GM23338 (cell line): ENCODE measurements around the gene CDC45. TPM values are rescaled to one million over a fixed set of nuclear protein-coding genes. Genes with fewer than 3 reads are reported as not detected.

Experiments
- ATAC-seq: fragments of 200-7000 bp; cut with Tn5 transposase; 3 replicates; pipeline ENCODE4 v1.9.1; 2020
- DNase-seq: peaks from one replicate; pipeline ENCODE4 v3.0.0-alpha.2; 2015; ENCODE audit warnings: low spot score
- H2AFZ ChIP-seq: fragments of 200-600 bp; sonication (generic); 2 replicates; pipeline ENCODE4 v1.8.0; 2016; ENCODE audit warnings: antibody characterized with exemption, mild to moderate bottlenecking, moderate library complexity
- H3F3A ChIP-seq: fragments of 200-600 bp; sonication (generic); replicated peaks from 2 replicates; pipeline ENCODE4 v1.8.0; 2017; ENCODE audit warnings: antibody characterized with exemption, mixed run types, low read depth
- H3K27ac ChIP-seq: fragments of 200-600 bp; sonication (generic); 2 replicates; pipeline ENCODE4 v1.6.1; 2016; ENCODE audit warnings: low read depth
- H3K27me3 ChIP-seq: fragments of 200-600 bp; sonication (generic); 2 replicates; pipeline ENCODE4 v1.8.0; 2016; ENCODE audit warnings: mild to moderate bottlenecking, mixed run types, moderate library complexity; ENCODE audit not compliant: insufficient read depth
- H3K36me3 ChIP-seq: fragments of 200-600 bp; sonication (generic); 2 replicates; pipeline ENCODE4 v1.8.0; 2016; ENCODE audit warnings: mild to moderate bottlenecking; ENCODE audit not compliant: insufficient read depth
- H3K4me1 ChIP-seq: fragments of 200-600 bp; sonication (generic); 2 replicates; pipeline ENCODE4 v1.8.0; 2016; ENCODE audit warnings: mild to moderate bottlenecking, moderate library complexity; ENCODE audit not compliant: insufficient read depth
- H3K4me2 ChIP-seq: fragments of 200-600 bp; sonication (generic); 2 replicates; pipeline ENCODE4 v1.7.1; 2017; ENCODE audit warnings: mixed run types
- H3K4me3 ChIP-seq: fragments of 200-600 bp; sonication (generic); 2 replicates; pipeline ENCODE4 v1.6.1; 2016; ENCODE audit warnings: mixed run types
- H3K79me2 ChIP-seq: fragments of 200-600 bp; sonication (generic); replicated peaks from 2 replicates; pipeline ENCODE4 v1.8.0; 2017; ENCODE audit warnings: mild to moderate bottlenecking; ENCODE audit not compliant: insufficient read depth
- H3K9me2 ChIP-seq: fragments of 200-600 bp; sonication (generic); 2 replicates; pipeline ENCODE4 v1.8.0; 2017; ENCODE audit not compliant: insufficient read depth
- H4K20me1 ChIP-seq: fragments of 200-600 bp; sonication (generic); replicated peaks from 2 replicates; pipeline ENCODE4 v1.8.0; 2017; ENCODE audit warnings: mild to moderate bottlenecking; ENCODE audit not compliant: insufficient read depth
- H3K27ac Mint-ChIP-seq: 2 replicates; pipeline ENCODE4 v1.8.0; 2020; ENCODE audit warnings: inconsistent platforms, mild to moderate bottlenecking, moderate library complexity, mixed read lengths
- H3K27me3 Mint-ChIP-seq: 3 replicates; pipeline ENCODE4 v1.8.0; 2022; ENCODE audit warnings: low read depth, mild to moderate bottlenecking, moderate library complexity, mixed read lengths, inconsistent platforms; ENCODE audit not compliant: insufficient read depth, poor library complexity
- H3K36me3 Mint-ChIP-seq: 3 replicates; pipeline ENCODE4 v1.8.0; 2021; ENCODE audit warnings: low read depth, mild to moderate bottlenecking, inconsistent platforms, moderate library complexity, mixed read lengths
- H3K4me1 Mint-ChIP-seq: 3 replicates; pipeline ENCODE4 v1.8.0; 2020; ENCODE audit warnings: mild to moderate bottlenecking, inconsistent platforms, mixed read lengths
- H3K4me3 Mint-ChIP-seq: 3 replicates; pipeline ENCODE4 v1.8.0; 2021; ENCODE audit warnings: moderate library complexity, mild to moderate bottlenecking, inconsistent platforms, mixed read lengths
- H3K9me3 Mint-ChIP-seq: 3 replicates; pipeline ENCODE4 v1.8.0; 2020; ENCODE audit warnings: moderate library complexity, mild to moderate bottlenecking, inconsistent platforms, mixed read lengths
- CREB1 ChIP-seq: fragments of 250-450 bp; sonication (Bioruptor Pico); IDR thresholded peaks from 2 replicates; pipeline ENCODE4 v1.5.0; 2020; ENCODE audit warnings: low read depth, mild to moderate bottlenecking, moderate library complexity
- CTCF ChIP-seq, 2 experiments: fragments of 200-600 bp in 1 of 2; sonication (generic) in 1 of 2; conservative IDR thresholded peaks; 2 replicates each; pipeline versions ENCODE4 v1.5.1 to v1.6.1; 2016 to 2017; ENCODE audit warnings: antibody characterized with exemption in 2 of 2, low read depth in 2 of 2, mild to moderate bottlenecking in 2 of 2, moderate library complexity in 1 of 2
- EZH2 ChIP-seq: fragments of 200-600 bp; sonication (generic); IDR thresholded peaks from one replicate; pipeline ENCODE4 v1.8.0; 2017; ENCODE audit warnings: antibody characterized with exemption, mild to moderate bottlenecking, low read depth; ENCODE audit not compliant: unreplicated experiment
- EZH2phosphoT487 ChIP-seq: fragments of 200-600 bp; sonication (generic); IDR thresholded peaks from one replicate; pipeline ENCODE4 v1.8.1; 2018; ENCODE audit warnings: antibody characterized with exemption; ENCODE audit not compliant: unreplicated experiment
- JUNB ChIP-seq: IDR thresholded peaks from one replicate; pipeline ENCODE4 v1.6.1; 2016; ENCODE audit warnings: antibody characterized with exemption; ENCODE audit not compliant: unreplicated experiment
- NANOG ChIP-seq: IDR thresholded peaks from 2 replicates; pipeline ENCODE4 v1.6.1; 2016; ENCODE audit warnings: antibody characterized with exemption, borderline replicate concordance
- POLR2AphosphoS5 ChIP-seq: IDR thresholded peaks from 2 replicates; pipeline ENCODE4 v1.6.1; 2016; ENCODE audit warnings: antibody characterized with exemption, low read depth
- STAT1 ChIP-seq: IDR thresholded peaks from one replicate; pipeline ENCODE4 v1.6.1; 2016; ENCODE audit warnings: antibody characterized with exemption; ENCODE audit not compliant: unreplicated experiment
- ZNF114 ChIP-seq: fragments of 250-450 bp; sonication (Bioruptor Pico); IDR thresholded peaks from 2 replicates; pipeline ENCODE4 v1.5.0; 2020; ENCODE audit warnings: mild to moderate bottlenecking, moderate library complexity
- ZNF331 ChIP-seq: fragments of 250-450 bp; sonication (Bioruptor Pico); IDR thresholded peaks from 2 replicates; pipeline ENCODE4 v1.5.0; 2020; ENCODE audit warnings: low read depth, mild to moderate bottlenecking, moderate library complexity
- polyA plus RNA-seq: library from polyadenylated mRNA; unstranded; fragments of >200 nt; fragmentation: Nextera tagmentation; extraction: Ambion mirVana; gene quantifications from 2 replicates; pipeline ENCODE4 v1.2.1, GENCODE V29; 2016
- total RNA-seq: library from RNA; depleted of rRNA; stranded (reverse); fragments of >200 nt; shearing (Covaris generic); gene quantifications from 2 replicates; pipeline ENCODE4 v1.2.3, GENCODE V29; 2014
- TF ChIP-seq, protein P1 (sequence below): IDR thresholded peaks from 2 replicates; pipeline ENCODE4 v1.6.1; 2016; ENCODE audit warnings: antibody characterized with exemption
- TF ChIP-seq, protein P2 (sequence below): IDR thresholded peaks from one replicate; pipeline ENCODE4 v1.6.1; 2018; ENCODE audit warnings: antibody characterized with exemption; ENCODE audit not compliant: unreplicated experiment
- TF ChIP-seq, protein P3 (sequence below): fragments of 250-450 bp; sonication (Bioruptor Pico); IDR thresholded peaks from 2 replicates; pipeline ENCODE4 v1.5.0; 2020; ENCODE audit warnings: mild to moderate bottlenecking, moderate library complexity

The CDC45 gene
- total and polyA plus RNA-seq, 2 experiments from 2014 or later, result 29.0 to 30.3 TPM

DNA sequence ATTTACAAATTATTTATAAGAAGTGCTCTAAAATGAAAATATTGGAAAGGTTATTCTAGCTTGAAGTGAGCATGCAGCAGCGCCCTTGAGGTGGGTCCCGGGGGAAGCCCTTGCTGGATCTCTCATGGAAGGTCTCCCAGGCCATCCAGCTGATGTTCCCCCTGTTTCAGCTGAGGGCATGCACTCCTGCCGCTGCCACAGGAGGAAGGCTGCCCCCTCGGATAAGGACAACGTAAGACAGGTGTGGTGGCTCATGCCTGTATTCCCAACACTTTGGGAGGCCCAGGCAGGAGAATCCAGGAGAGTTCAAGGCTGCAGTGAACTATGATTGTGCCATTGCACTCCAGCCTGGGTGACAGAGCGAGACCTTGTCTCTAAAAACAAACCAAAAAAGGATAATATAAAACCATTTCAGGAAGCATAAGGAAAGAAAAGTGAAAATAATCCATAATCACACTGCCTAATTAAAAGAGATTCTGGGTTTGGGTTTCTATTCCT is 15.0 kb downstream of the CDC45 start:
- peaks cover 35% of the 10 kb centered on the region for H3K36me3 Mint-ChIP-seq
- peaks cover 18% of the 10 kb centered on the region; the same call in 1 of the 2 replicates for H3K36me3 ChIP-seq
- H3K9me3 Mint-ChIP-seq, result no peaks in the 10 kb centered on the region
- H3K4me3 ChIP-seq, result no peak overlapping the region
- H3K4me1 ChIP-seq, result no peaks in the 10 kb centered on the region
- H4K20me1 ChIP-seq, result peaks cover 3% of the 10 kb centered on the region; the same call in 1 of the 2 replicates
- no peaks in the 10 kb centered on the region for H3K27me3 ChIP-seq
- TF ChIP-seq CREB1 (CRISPR knock-in tag), result no peak
- TF ChIP-seq, protein P1, sequence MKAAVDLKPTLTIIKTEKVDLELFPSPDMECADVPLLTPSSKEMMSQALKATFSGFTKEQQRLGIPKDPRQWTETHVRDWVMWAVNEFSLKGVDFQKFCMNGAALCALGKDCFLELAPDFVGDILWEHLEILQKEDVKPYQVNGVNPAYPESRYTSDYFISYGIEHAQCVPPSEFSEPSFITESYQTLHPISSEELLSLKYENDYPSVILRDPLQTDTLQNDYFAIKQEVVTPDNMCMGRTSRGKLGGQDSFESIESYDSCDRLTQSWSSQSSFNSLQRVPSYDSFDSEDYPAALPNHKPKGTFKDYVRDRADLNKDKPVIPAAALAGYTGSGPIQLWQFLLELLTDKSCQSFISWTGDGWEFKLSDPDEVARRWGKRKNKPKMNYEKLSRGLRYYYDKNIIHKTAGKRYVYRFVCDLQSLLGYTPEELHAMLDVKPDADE, result no peak
- no peak for TF ChIP-seq JUNB
- no peak for TF ChIP-seq EZH2phosphoT487
- no peak for TF ChIP-seq POLR2AphosphoS5
- no peak for TF ChIP-seq CTCF (conservative IDR thresholded peaks at IDR 0.05; ENCODE audit: low read depth in 2 of 2)
- no peak for TF ChIP-seq STAT1
- TF ChIP-seq EZH2, result no peak
- TF ChIP-seq, protein P2, sequence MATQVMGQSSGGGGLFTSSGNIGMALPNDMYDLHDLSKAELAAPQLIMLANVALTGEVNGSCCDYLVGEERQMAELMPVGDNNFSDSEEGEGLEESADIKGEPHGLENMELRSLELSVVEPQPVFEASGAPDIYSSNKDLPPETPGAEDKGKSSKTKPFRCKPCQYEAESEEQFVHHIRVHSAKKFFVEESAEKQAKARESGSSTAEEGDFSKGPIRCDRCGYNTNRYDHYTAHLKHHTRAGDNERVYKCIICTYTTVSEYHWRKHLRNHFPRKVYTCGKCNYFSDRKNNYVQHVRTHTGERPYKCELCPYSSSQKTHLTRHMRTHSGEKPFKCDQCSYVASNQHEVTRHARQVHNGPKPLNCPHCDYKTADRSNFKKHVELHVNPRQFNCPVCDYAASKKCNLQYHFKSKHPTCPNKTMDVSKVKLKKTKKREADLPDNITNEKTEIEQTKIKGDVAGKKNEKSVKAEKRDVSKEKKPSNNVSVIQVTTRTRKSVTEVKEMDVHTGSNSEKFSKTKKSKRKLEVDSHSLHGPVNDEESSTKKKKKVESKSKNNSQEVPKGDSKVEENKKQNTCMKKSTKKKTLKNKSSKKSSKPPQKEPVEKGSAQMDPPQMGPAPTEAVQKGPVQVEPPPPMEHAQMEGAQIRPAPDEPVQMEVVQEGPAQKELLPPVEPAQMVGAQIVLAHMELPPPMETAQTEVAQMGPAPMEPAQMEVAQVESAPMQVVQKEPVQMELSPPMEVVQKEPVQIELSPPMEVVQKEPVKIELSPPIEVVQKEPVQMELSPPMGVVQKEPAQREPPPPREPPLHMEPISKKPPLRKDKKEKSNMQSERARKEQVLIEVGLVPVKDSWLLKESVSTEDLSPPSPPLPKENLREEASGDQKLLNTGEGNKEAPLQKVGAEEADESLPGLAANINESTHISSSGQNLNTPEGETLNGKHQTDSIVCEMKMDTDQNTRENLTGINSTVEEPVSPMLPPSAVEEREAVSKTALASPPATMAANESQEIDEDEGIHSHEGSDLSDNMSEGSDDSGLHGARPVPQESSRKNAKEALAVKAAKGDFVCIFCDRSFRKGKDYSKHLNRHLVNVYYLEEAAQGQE, result no peak
- TF ChIP-seq NANOG, result no peak
- TF ChIP-seq, protein P3, sequence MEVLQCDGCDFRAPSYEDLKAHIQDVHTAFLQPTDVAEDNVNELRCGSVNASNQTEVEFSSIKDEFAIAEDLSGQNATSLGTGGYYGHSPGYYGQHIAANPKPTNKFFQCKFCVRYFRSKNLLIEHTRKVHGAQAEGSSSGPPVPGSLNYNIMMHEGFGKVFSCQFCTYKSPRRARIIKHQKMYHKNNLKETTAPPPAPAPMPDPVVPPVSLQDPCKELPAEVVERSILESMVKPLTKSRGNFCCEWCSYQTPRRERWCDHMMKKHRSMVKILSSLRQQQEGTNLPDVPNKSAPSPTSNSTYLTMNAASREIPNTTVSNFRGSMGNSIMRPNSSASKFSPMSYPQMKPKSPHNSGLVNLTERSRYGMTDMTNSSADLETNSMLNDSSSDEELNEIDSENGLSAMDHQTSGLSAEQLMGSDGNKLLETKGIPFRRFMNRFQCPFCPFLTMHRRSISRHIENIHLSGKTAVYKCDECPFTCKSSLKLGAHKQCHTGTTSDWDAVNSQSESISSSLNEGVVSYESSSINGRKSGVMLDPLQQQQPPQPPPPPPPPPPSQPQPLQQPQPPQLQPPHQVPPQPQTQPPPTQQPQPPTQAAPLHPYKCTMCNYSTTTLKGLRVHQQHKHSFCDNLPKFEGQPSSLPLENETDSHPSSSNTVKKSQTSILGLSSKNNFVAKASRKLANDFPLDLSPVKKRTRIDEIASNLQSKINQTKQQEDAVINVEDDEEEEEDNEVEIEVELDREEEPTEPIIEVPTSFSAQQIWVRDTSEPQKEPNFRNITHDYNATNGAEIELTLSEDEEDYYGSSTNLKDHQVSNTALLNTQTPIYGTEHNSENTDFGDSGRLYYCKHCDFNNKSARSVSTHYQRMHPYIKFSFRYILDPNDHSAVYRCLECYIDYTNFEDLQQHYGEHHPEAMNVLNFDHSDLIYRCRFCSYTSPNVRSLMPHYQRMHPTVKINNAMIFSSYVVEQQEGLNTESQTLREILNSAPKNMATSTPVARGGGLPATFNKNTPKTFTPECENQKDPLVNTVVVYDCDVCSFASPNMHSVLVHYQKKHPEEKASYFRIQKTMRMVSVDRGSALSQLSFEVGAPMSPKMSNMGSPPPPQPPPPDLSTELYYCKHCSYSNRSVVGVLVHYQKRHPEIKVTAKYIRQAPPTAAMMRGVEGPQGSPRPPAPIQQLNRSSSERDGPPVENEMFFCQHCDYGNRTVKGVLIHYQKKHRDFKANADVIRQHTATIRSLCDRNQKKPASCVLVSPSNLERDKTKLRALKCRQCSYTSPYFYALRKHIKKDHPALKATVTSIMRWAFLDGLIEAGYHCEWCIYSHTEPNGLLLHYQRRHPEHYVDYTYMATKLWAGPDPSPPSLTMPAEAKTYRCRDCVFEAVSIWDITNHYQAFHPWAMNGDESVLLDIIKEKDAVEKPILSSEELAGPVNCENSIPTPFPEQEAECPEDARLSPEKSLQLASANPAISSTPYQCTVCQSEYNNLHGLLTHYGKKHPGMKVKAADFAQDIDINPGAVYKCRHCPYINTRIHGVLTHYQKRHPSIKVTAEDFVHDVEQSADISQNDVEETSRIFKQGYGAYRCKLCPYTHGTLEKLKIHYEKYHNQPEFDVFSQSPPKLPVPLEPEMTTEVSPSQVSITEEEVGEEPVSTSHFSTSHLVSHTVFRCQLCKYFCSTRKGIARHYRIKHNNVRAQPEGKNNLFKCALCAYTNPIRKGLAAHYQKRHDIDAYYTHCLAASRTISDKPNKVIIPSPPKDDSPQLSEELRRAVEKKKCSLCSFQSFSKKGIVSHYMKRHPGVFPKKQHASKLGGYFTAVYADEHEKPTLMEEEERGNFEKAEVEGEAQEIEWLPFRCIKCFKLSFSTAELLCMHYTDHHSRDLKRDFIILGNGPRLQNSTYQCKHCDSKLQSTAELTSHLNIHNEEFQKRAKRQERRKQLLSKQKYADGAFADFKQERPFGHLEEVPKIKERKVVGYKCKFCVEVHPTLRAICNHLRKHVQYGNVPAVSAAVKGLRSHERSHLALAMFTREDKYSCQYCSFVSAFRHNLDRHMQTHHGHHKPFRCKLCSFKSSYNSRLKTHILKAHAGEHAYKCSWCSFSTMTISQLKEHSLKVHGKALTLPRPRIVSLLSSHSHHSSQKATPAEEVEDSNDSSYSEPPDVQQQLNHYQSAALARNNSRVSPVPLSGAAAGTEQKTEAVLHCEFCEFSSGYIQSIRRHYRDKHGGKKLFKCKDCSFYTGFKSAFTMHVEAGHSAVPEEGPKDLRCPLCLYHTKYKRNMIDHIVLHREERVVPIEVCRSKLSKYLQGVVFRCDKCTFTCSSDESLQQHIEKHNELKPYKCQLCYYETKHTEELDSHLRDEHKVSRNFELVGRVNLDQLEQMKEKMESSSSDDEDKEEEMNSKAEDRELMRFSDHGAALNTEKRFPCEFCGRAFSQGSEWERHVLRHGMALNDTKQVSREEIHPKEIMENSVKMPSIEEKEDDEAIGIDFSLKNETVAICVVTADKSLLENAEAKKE (CRISPR knock-in tag), result no peak
- TF ChIP-seq ZNF114, result no peak
- no peak for TF ChIP-seq ZNF331
- H3K9me2 ChIP-seq, result no peaks in the 10 kb centered on the region
- no peak overlapping the region for H3K4me3 Mint-ChIP-seq
- DNase-seq, result no peak
- no peak overlapping the region for H3K4me2 ChIP-seq
- H3F3A ChIP-seq, result no peaks in the 10 kb centered on the region
- no peak overlapping the region for H2AFZ ChIP-seq
- H3K79me2 ChIP-seq, result peaks cover 3% of the 10 kb centered on the region; the same call in 1 of the 2 replicates
- ATAC-seq, result no peak
- H3K4me1 Mint-ChIP-seq, result no peaks in the 10 kb centered on the region
- H3K27me3 Mint-ChIP-seq, result peaks cover 3% of the 10 kb centered on the region
- no peak overlapping the region for H3K27ac Mint-ChIP-seq
- no peak overlapping the region for H3K27ac ChIP-seq
